Neural cell (in vitro differentiated cells): ENCODE data around the gene PNPLA5. TPM values are rescaled to one million over a fixed set of nuclear protein-coding genes. Genes with fewer than 3 reads are reported as not detected.

Experiments used
- H2AFZ ChIP-seq: fragments of 200-600, 300-800 bp; sonication (generic), shearing (Covaris generic); 2 replicates; pipeline ENCODE4 v1.6.0; 2014; ENCODE audit warnings: low read depth, mild to moderate bottlenecking, antibody characterized with exemption, low read length, moderate library complexity
- H3F3A ChIP-seq: fragments of 200-600 bp; shearing (Covaris generic); 2 replicates; pipeline ENCODE4 v1.6.1; 2016; ENCODE audit warnings: mild to moderate bottlenecking, moderate library complexity, mixed read lengths, antibody characterized with exemption, low read length; ENCODE audit not compliant: insufficient read depth, poor library complexity, severe bottlenecking
- H3K27ac ChIP-seq: fragments of 200-600, 300-800 bp; sonication (generic), shearing (Covaris generic); 2 replicates; pipeline ENCODE4 v1.5.1; 2014; ENCODE audit warnings: mild to moderate bottlenecking, low read length, moderate library complexity
- H3K27me3 ChIP-seq: fragments of 300-800, 200-600 bp; sonication (generic), shearing (Covaris generic); 2 replicates; pipeline ENCODE4 v1.6.0; 2014; ENCODE audit warnings: mild to moderate bottlenecking, low read depth, low read length, moderate library complexity; ENCODE audit not compliant: insufficient read depth
- H3K36me3 ChIP-seq: fragments of 300-800, 200-600 bp; sonication (generic), shearing (Covaris generic); 2 replicates; pipeline ENCODE4 v1.5.1; 2014; ENCODE audit warnings: mild to moderate bottlenecking, antibody characterized with exemption, low read length, moderate library complexity; ENCODE audit not compliant: insufficient read depth
- H3K4me2 ChIP-seq: fragments of 300-800, 200-600 bp; sonication (generic), shearing (Covaris generic); 2 replicates; pipeline ENCODE4 v1.6.0; 2014; ENCODE audit warnings: mild to moderate bottlenecking, low read length
- H3K4me3 ChIP-seq: fragments of 300-800, 200-600 bp; sonication (generic), shearing (Covaris generic); 2 replicates; pipeline ENCODE4 v1.5.1; 2014; ENCODE audit warnings: mild to moderate bottlenecking, low read length, moderate library complexity
- H3K79me2 ChIP-seq: fragments of 200-600 bp; shearing (Covaris generic); replicated peaks from 2 replicates; pipeline ENCODE4 v1.6.0; 2014; ENCODE audit warnings: mild to moderate bottlenecking, low read length, moderate library complexity; ENCODE audit not compliant: insufficient read depth
- H3K9ac ChIP-seq: fragments of 300-800, 200-600 bp; sonication (generic), shearing (Covaris generic); 2 replicates; pipeline ENCODE4 v1.6.1; 2016; ENCODE audit warnings: mild to moderate bottlenecking, low read length, mixed read lengths
- H3K9me2 ChIP-seq: fragments of 200-600 bp; shearing (Covaris generic); 2 replicates; pipeline ENCODE4 v1.6.1; 2016; ENCODE audit warnings: mild to moderate bottlenecking, low read length, mixed read lengths; ENCODE audit not compliant: insufficient read depth
- H3K9me3 ChIP-seq: fragments of 200-600, 300-800 bp; sonication (generic), shearing (Covaris generic); 2 replicates; pipeline ENCODE4 v1.6.1; 2016; ENCODE audit warnings: mild to moderate bottlenecking, mixed run types, low read length, moderate library complexity, mixed read lengths
- H4K20me1 ChIP-seq: fragments of 200-600 bp; shearing (Covaris generic); 2 replicates; pipeline ENCODE4 v1.6.1; 2016; ENCODE audit warnings: mild to moderate bottlenecking, mixed run types; ENCODE audit not compliant: insufficient read depth
- EP300 ChIP-seq: fragments of 450-650 bp; conservative IDR thresholded peaks from 2 replicates; pipeline ENCODE4 v1.6.1; 2014; ENCODE audit warnings: antibody characterized with exemption, mild to moderate bottlenecking, moderate library complexity; ENCODE audit not compliant: poor library complexity, severe bottlenecking
- EZH2 ChIP-seq: fragments of 200-600, 300-800 bp; shearing (Covaris generic), sonication (generic); IDR thresholded peaks from 2 replicates; pipeline ENCODE4 v1.6.1; 2014; ENCODE audit warnings: antibody characterized with exemption, low read length, borderline replicate concordance, mild to moderate bottlenecking; ENCODE audit not compliant: insufficient read depth, poor library complexity, severe bottlenecking
- MXI1 ChIP-seq: fragments of 450-650 bp; conservative IDR thresholded peaks from 2 replicates; pipeline ENCODE4 v1.6.1; 2014; ENCODE audit warnings: antibody characterized with exemption, mild to moderate bottlenecking; ENCODE audit not compliant: poor library complexity, severe bottlenecking
- POLR2AphosphoS5 ChIP-seq: IDR thresholded peaks from 2 replicates; pipeline ENCODE4 v1.6.1; 2012
- RAD21 ChIP-seq: fragments of 450-650 bp; conservative IDR thresholded peaks from 2 replicates; pipeline ENCODE4 v1.6.1; 2014; ENCODE audit warnings: antibody characterized with exemption, mild to moderate bottlenecking, moderate library complexity
- REST ChIP-seq: IDR thresholded peaks from 2 replicates; pipeline ENCODE4 v1.6.1; 2012; ENCODE audit warnings: borderline replicate concordance
- SMC3 ChIP-seq: fragments of 450-650 bp; conservative IDR thresholded peaks from 2 replicates; pipeline ENCODE4 v1.6.1; 2014; ENCODE audit warnings: antibody characterized with exemption, mild to moderate bottlenecking, moderate library complexity; ENCODE audit not compliant: poor library complexity
- TAF1 ChIP-seq: IDR thresholded peaks from 2 replicates; pipeline ENCODE4 v1.6.1; 2012; ENCODE audit warnings: low read depth
- polyA plus RNA-seq: library from polyadenylated mRNA; depleted of rRNA; stranded (reverse); fragments of >200 nt; gene quantifications from 2 replicates; pipeline ENCODE4 v1.2.3, GENCODE V29; 2014
- TF ChIP-seq, protein P1 (sequence below): fragments of 450-650 bp; IDR thresholded peaks from 2 replicates; pipeline ENCODE4 v1.5.1; 2014; ENCODE audit warnings: antibody characterized with exemption, mild to moderate bottlenecking, moderate library complexity; ENCODE audit not compliant: poor library complexity, severe bottlenecking

The PNPLA5 gene
- polyA plus RNA-seq, 1 donor from 2014 or later: not detected

DNA sequence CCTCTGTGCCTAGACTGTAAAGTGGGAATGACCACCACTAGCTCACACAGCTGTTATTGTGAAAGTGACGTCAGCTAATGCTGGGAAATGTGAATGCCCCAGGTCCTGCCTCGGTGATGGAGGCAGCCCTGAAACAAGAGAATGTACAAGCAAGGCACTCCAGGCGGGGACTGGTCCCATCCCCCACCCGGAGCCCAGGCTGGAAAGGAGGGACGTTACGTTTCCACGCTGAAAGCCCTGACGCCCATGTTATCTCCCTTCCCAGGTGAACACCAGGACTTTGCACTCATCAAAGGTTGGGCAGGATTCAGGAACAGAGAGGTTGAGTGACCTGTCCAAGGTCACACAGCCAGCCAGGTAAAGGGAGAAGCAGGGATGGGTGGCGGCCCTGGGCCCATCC, 30.3 kb downstream of the PNPLA5 start:
- Histone ChIP-seq H4K20me1 (no peaks in the 10 kb centered on the region), H3K79me2 (peaks cover 13% of the 10 kb centered on the region), H3K9me2 (no peaks in the 10 kb centered on the region), H3F3A (no peaks in the 10 kb centered on the region), H3K27me3 (peaks cover 11% of the 10 kb centered on the region), H3K9me3 (no peaks in the 10 kb centered on the region), H3K36me3 (no peaks in the 10 kb centered on the region), H3K4me3 (peak overlapping the region; percentile 81), H3K4me2 (peak overlapping the region; percentile 92), H3K27ac (peak overlapping the region; percentile 24), H2AFZ (no peak overlapping the region), H3K9ac (peak overlapping the region; percentile 72)
- TF ChIP-seq EP300 (no peak), SMC3 (no peak), RAD21 (no peak), TAF1 (no peak), POLR2AphosphoS5 (no peak), EZH2 (no peak), MXI1 (no peak), REST (no peak)
- TF ChIP-seq, protein P1, sequence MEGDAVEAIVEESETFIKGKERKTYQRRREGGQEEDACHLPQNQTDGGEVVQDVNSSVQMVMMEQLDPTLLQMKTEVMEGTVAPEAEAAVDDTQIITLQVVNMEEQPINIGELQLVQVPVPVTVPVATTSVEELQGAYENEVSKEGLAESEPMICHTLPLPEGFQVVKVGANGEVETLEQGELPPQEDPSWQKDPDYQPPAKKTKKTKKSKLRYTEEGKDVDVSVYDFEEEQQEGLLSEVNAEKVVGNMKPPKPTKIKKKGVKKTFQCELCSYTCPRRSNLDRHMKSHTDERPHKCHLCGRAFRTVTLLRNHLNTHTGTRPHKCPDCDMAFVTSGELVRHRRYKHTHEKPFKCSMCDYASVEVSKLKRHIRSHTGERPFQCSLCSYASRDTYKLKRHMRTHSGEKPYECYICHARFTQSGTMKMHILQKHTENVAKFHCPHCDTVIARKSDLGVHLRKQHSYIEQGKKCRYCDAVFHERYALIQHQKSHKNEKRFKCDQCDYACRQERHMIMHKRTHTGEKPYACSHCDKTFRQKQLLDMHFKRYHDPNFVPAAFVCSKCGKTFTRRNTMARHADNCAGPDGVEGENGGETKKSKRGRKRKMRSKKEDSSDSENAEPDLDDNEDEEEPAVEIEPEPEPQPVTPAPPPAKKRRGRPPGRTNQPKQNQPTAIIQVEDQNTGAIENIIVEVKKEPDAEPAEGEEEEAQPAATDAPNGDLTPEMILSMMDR: no peak

GRCh38 chr22:43860831-43861230, 31.0 kb downstream of the PNPLA5 start:
- H4K20me1 ChIP-seq: no peaks in the 10 kb centered on the region

More at GRCh38 chr22:43860831-43861230, 31.0 kb downstream of the PNPLA5 start:
- Histone ChIP-seq H3K27me3 (peaks cover 11% of the 10 kb centered on the region), H3K9me3 (no peaks in the 10 kb centered on the region), H3K4me2 (peak overlapping the region; percentile 92), H3K36me3 (no peaks in the 10 kb centered on the region), H3F3A (no peaks in the 10 kb centered on the region), H3K9me2 (no peaks in the 10 kb centered on the region), H2AFZ (no peak overlapping the region), H3K27ac (no peak overlapping the region), H3K9ac (peak overlapping the region; percentile 72), H3K79me2 (peaks cover 14% of the 10 kb centered on the region), H3K4me3 (peak overlapping the region; percentile 81)
- TF ChIP-seq MXI1: no peak
- no peak for TF ChIP-seq POLR2AphosphoS5
- TF ChIP-seq, protein P1: no peak
- TF ChIP-seq REST: no peak
- TF ChIP-seq TAF1: no peak
- TF ChIP-seq EZH2: no peak
- no peak for TF ChIP-seq RAD21
- no peak for TF ChIP-seq EP300
- TF ChIP-seq SMC3: no peak
